ENCODE measurements around the gene FKBP4.

- TF ChIP-seq CTCF (IDR thresholded peaks at IDR 0.05) (no peak), ZFX (IDR thresholded peaks at IDR 0.05; ENCODE audit: borderline replicate concordance) (no peak)
Measured at GRCh38 chr12:2826721-2827515, 32.1 kb downstream of the FKBP4 start.

Data from 22Rv1 (cell line).